Prostate gland (tissue), 2 donors: ENCODE data around the gene OR10C1.

ENCODE experiments used
- CTCF ChIP-seq, 4 experiments: fragments of 200-600 bp in 2 of 4; fragments of 450-650 bp in 2 of 4; sonication (generic) in 2 of 4; IDR thresholded peaks; 1 replicate in 3 of 4; 2 replicates in 1 of 4; pipeline ENCODE4 v1.5.1; 2016 to 2019; ENCODE audit warnings: antibody characterized with exemption in 4 of 4, mild to moderate bottlenecking in 2 of 4, moderate library complexity in 2 of 4
- POLR2A ChIP-seq: fragments of 450-650 bp; IDR thresholded peaks from one replicate; pipeline ENCODE4 v1.6.1; 2016; ENCODE audit warnings: antibody characterized with exemption, mild to moderate bottlenecking

- TF ChIP-seq CTCF (IDR thresholded peaks at IDR 0.05) (no peak), POLR2A (no peak)
These were observed 48.0 kb downstream of the OR10C1 start for GRCh38 chr6:29487131-29487530.
